MM.1S (cell line): ENCODE measurements around the gene DRC7.

ENCODE experiments used
- DNase-seq: peaks from one replicate; pipeline ENCODE4 v3.0.0-alpha.2; 2015
- H2AFZ ChIP-seq: fragments of 300-600 bp; sonication (generic); 2 replicates; pipeline ENCODE4 v1.6.0; 2016; ENCODE audit warnings: antibody characterized with exemption, low read length
- H3F3A ChIP-seq: fragments of 300-600 bp; sonication (generic); 2 replicates; pipeline ENCODE4 v1.6.1; 2016; ENCODE audit warnings: mild to moderate bottlenecking, antibody characterized with exemption, low read length, moderate library complexity, mixed read lengths; ENCODE audit not compliant: insufficient read depth
- H3K27ac ChIP-seq: fragments of 300-600 bp; sonication (generic); 2 replicates; pipeline ENCODE4 v1.5.1; 2016; ENCODE audit warnings: mild to moderate bottlenecking, low read length
- H3K27me3 ChIP-seq: fragments of 300-600 bp; sonication (generic); replicated peaks from 2 replicates; pipeline ENCODE4 v1.6.0; 2016; ENCODE audit warnings: low read length; ENCODE audit not compliant: insufficient read depth
- H3K36me3 ChIP-seq: fragments of 300-600 bp; sonication (generic); replicated peaks from 2 replicates; pipeline ENCODE4 v1.6.1; 2016; ENCODE audit warnings: mild to moderate bottlenecking, low read length, mixed read lengths; ENCODE audit not compliant: insufficient read depth
- H3K4me1 ChIP-seq: fragments of 300-600 bp; sonication (generic); 2 replicates; pipeline ENCODE4 v1.6.1; 2016; ENCODE audit warnings: low read length, mixed read lengths
- H3K4me2 ChIP-seq: fragments of 300-600 bp; sonication (generic); 2 replicates; pipeline ENCODE4 v1.6.0; 2016; ENCODE audit warnings: low read depth, low read length
- H3K4me3 ChIP-seq: fragments of 300-600 bp; sonication (generic); 2 replicates; pipeline ENCODE4 v1.5.1; 2016; ENCODE audit warnings: low read length, mixed read lengths
- H3K79me2 ChIP-seq: fragments of 300-600 bp; sonication (generic); 2 replicates; pipeline ENCODE4 v1.6.1; 2016; ENCODE audit warnings: mixed run types, low read length, mixed read lengths
- H3K9ac ChIP-seq: fragments of 300-600 bp; sonication (generic); 2 replicates; pipeline ENCODE4 v1.6.1; 2016; ENCODE audit warnings: low read length, mixed read lengths
- H3K9me2 ChIP-seq: fragments of 300-600 bp; sonication (generic); replicated peaks from 2 replicates; pipeline ENCODE4 v1.6.1; 2016; ENCODE audit warnings: mild to moderate bottlenecking, low read length, mixed read lengths; ENCODE audit not compliant: insufficient read depth
- H3K9me3 ChIP-seq: fragments of 300-600 bp; sonication (generic); replicated peaks from 2 replicates; pipeline ENCODE4 v1.6.1; 2016; ENCODE audit warnings: mild to moderate bottlenecking, low read length, mixed read lengths; ENCODE audit not compliant: insufficient read depth
- H4K20me1 ChIP-seq: fragments of 300-600 bp; sonication (generic); 2 replicates; pipeline ENCODE4 v1.6.1; 2016; ENCODE audit warnings: mild to moderate bottlenecking, low read length, moderate library complexity, mixed read lengths; ENCODE audit not compliant: insufficient read depth
- EZH2 ChIP-seq: fragments of 300-600 bp; sonication (generic); optimal IDR thresholded peaks from 2 replicates; pipeline ENCODE3; 2017; ENCODE audit warnings: low read depth, mild to moderate bottlenecking, antibody characterized with exemption, low read length, mixed read lengths
- EZH2phosphoT487 ChIP-seq: fragments of 300-600 bp; sonication (generic); IDR thresholded peaks from 2 replicates; pipeline ENCODE4 v1.6.1; 2018; ENCODE audit warnings: antibody characterized with exemption, low read length
- TF ChIP-seq, protein P1 (sequence below): fragments of 300-600 bp; sonication (generic); IDR thresholded peaks from 2 replicates; pipeline ENCODE4 v1.5.1; 2016; ENCODE audit warnings: antibody characterized with exemption, low read length, mixed read lengths

Gene DRC7

DNA sequence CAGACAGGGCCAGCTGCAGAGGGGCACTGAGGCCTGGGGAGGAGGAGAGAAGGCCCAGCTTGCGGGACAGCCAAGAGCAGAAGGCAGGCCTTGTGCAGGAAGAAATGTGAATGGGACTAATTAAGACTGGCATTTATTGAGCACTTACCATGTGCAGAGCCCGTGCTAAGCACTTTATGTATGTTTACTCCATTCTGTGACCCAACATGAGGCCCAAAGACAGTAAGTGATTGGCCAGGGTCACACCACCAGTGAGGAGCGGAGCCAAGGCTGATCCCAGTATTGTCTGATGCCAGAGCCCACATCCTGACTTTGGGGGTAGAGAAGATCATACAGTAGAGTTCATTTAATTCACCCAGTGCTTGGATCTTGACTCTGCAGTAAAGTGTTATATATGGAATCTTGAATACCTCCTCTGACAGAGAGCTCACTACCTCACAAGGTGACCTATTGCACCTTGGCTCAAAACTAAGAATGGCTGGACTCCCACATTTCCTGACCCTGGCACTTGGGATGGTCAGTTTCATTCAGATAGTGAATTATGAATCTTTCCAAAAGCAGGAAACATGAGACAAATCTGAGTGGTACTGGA is 54.6 kb downstream of the DRC7 start:
- Histone ChIP-seq H3K27ac (no peak overlapping the region), H3K9ac (no peak overlapping the region), H3K9me2 (no peaks in the 10 kb centered on the region), H2AFZ (no peak overlapping the region), H3K4me2 (no peak overlapping the region), H3K4me1 (no peaks in the 10 kb centered on the region), H3K9me3 (no peaks in the 10 kb centered on the region), H3F3A (no peaks in the 10 kb centered on the region), H3K4me3 (no peak overlapping the region), H3K27me3 (no peaks in the 10 kb centered on the region), H4K20me1 (no peaks in the 10 kb centered on the region), H3K79me2 (no peaks in the 10 kb centered on the region), H3K36me3 (no peaks in the 10 kb centered on the region)
- no peak for DNase-seq
- TF ChIP-seq EZH2phosphoT487 (no peak), EZH2 (no peak)
- TF ChIP-seq, protein P1, sequence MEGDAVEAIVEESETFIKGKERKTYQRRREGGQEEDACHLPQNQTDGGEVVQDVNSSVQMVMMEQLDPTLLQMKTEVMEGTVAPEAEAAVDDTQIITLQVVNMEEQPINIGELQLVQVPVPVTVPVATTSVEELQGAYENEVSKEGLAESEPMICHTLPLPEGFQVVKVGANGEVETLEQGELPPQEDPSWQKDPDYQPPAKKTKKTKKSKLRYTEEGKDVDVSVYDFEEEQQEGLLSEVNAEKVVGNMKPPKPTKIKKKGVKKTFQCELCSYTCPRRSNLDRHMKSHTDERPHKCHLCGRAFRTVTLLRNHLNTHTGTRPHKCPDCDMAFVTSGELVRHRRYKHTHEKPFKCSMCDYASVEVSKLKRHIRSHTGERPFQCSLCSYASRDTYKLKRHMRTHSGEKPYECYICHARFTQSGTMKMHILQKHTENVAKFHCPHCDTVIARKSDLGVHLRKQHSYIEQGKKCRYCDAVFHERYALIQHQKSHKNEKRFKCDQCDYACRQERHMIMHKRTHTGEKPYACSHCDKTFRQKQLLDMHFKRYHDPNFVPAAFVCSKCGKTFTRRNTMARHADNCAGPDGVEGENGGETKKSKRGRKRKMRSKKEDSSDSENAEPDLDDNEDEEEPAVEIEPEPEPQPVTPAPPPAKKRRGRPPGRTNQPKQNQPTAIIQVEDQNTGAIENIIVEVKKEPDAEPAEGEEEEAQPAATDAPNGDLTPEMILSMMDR = no peak

DNA sequence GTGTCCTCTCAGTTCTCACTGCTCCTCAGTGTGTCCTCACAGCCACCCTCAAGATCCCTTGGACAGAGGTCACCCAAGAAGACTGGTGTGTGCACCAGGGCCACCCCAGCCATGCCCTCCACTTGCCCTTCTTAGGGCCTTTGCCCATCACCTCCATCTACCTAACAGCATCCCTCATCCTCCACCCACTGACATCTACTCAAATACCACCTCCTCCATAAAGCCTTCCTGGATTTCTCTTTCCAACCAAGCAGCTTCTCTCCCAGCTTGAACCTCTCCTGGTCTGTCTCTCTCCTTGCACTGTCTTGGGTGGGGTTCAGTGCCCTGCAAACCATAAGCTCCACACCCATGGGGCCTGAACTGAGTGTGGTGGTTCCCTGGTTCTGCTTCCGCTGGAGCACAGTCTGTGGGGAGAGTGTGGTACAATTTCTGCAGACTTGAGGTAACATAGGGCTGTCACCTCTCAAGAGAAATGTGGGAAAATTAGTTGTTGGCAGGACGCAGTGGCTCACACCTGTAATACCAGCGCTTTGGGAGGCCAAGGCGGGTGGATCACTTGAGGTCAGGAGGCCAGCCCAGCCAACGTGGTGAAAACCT is 55.3 kb downstream of the DRC7 start:
- no peak overlapping the region for H3K27ac ChIP-seq
- no peak overlapping the region for H3K4me2 ChIP-seq
- no peaks in the 10 kb centered on the region for H3K4me1 ChIP-seq
- H3K79me2 ChIP-seq = no peaks in the 10 kb centered on the region
- H3K4me3 ChIP-seq = no peak overlapping the region
- no peaks in the 10 kb centered on the region for H3K9me3 ChIP-seq
- H4K20me1 ChIP-seq = no peaks in the 10 kb centered on the region
- H2AFZ ChIP-seq = no peak overlapping the region
- no peaks in the 10 kb centered on the region for H3F3A ChIP-seq
- H3K9ac ChIP-seq = no peak overlapping the region
- TF ChIP-seq, protein P1 = no peak
- TF ChIP-seq EZH2 (no peak), EZH2phosphoT487 (no peak)
- DNase-seq = no peak
- no peaks in the 10 kb centered on the region for H3K9me2 ChIP-seq
- no peaks in the 10 kb centered on the region for H3K36me3 ChIP-seq
- no peaks in the 10 kb centered on the region for H3K27me3 ChIP-seq

DNA sequence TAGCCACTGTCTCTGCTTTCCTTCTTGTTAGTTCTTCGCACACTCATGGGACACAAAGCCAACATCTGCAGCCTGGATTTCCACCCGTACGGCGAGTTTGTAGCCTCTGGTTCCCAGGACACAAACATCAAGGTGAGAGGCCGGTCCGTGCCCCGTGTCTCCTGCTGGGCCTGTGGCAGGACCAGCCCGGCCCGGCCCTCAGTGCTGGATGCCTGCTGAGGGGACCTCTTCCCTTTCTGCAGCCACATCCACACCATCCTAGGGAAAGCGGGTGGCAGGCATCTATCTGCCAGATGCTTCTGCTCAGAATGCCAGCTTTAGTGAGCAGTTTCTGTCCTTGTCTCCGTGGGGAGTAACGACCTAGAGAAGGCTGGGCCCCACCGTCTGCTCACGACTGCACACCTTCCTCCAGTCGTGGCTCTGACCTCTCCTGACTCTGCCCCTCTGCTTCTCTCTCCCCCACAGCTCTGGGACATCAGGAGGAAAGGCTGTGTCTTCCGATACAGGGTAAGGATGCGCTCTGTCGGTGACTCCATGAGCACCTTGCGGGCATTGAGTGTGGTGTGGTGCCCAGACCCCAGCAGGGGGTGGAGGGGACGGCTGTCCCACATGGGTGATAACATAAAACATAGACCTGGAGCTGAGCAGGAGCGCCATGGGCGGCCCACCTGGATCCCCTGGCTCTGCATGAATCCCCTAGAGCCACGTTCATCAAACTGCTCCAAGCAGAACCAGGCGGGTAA is 56.4 kb downstream of the DRC7 start:
- no peaks in the 10 kb centered on the region for H3K4me1 ChIP-seq
- no peaks in the 10 kb centered on the region for H3K79me2 ChIP-seq
- H3K27me3 ChIP-seq = no peaks in the 10 kb centered on the region
- no peaks in the 10 kb centered on the region for H3F3A ChIP-seq
- TF ChIP-seq, protein P1 = no peak
- no peak for TF ChIP-seq EZH2phosphoT487
- no peak for TF ChIP-seq EZH2
- H3K36me3 ChIP-seq = no peaks in the 10 kb centered on the region
- H3K9ac ChIP-seq = no peak overlapping the region
- H3K4me2 ChIP-seq = no peak overlapping the region
- DNase-seq = no peak
- no peaks in the 10 kb centered on the region for H3K9me2 ChIP-seq
- no peak overlapping the region for H3K27ac ChIP-seq
- H4K20me1 ChIP-seq = no peaks in the 10 kb centered on the region
- H3K4me3 ChIP-seq = no peak overlapping the region
- H2AFZ ChIP-seq = no peak overlapping the region
- no peaks in the 10 kb centered on the region for H3K9me3 ChIP-seq
